Measurements from ENCODE around the gene XYLT2. TPM values are rescaled to one million over a fixed set of nuclear protein-coding genes. Genes with fewer than 3 reads are reported as not detected.

Gene XYLT2
- total and polyA plus RNA-seq, 2 of the 13 experiments (the other 11 are each of a cell fraction or from before 2014, with no cell fraction given), result 17.0 to 22.1 TPM

- ChIA-PET POLR2A (no interaction called here), CTCF (ENCODE audit: low intra/inter-chr PET ratio, low total read pairs) (no interaction called here)
- ATAC-seq (no peak), DNase-seq (ENCODE audit: low spot score) (no peak), FAIRE-seq (no peak)
- Histone ChIP-seq H3K9me3 (ENCODE audit: low read length) (no peaks in the 10 kb centered on the region), H3K27ac (ENCODE audit: extremely low read length, insufficient read depth, low read length) (no peak overlapping the region), H3K4me2 (ENCODE audit: low read depth, low read length) (no peak overlapping the region), H3K4me1 (ENCODE audit: insufficient read depth, low read length) (peaks cover 26% of the 10 kb centered on the region), H3K36me3 (replicated peaks in 1 of 2; ENCODE audit: control insufficient read depth in 1 of 2, insufficient read depth in 2 of 2, low read length in 2 of 2) (no peaks in the 10 kb centered on the region), H3K9ac (ENCODE audit: insufficient read depth, low read depth, low read length) (no peak overlapping the region), H4K20me1 (ENCODE audit: insufficient read depth, low read length) (no peaks in the 10 kb centered on the region), H3K4me3 (replicated peaks in 1 of 3; ENCODE audit: insufficient read depth in 1 of 3, low read depth in 2 of 3, low read length in 3 of 3) (no peak overlapping the region), H3K79me2 (ENCODE audit: insufficient read depth, low read length) (no peaks in the 10 kb centered on the region), H2AFZ (ENCODE audit: low read length) (no peak overlapping the region), H3K27me3 (ENCODE audit: control insufficient read depth in 1 of 2, insufficient read depth in 2 of 2, low read length in 2 of 2) (peaks cover 0 to 29% of the 10 kb centered on the region in 2 experiments; a peak in 3 of 5 replicates)
- 52% methylated on average over 4 of the region's 4 CpGs for WGBS (ENCODE audit: low lambda C conversion rate)
- no TSS peak for BruUV-seq (replicated peaks)
- intact Hi-C loops (cut with micrococcal nuclease; ENCODE audit: unreplicated experiment), result no loop called here
- in situ Hi-C loops (cut with HindIII; ENCODE audit: extremely low pct_ligation_motif_present, low pct_unique_long_range_greater_than_20kb), result no loop called here
- 0 out of 2 replicates have a peak, but pooled peaks have one; percentile 12 for TF ChIP-seq POGK (CRISPR knock-in tag; conservative IDR thresholded peaks at IDR 0.05)
- TF ChIP-seq HHEX (CRISPR knock-in tag; IDR thresholded peaks at IDR 0.05), result 0 out of 2 replicates have a peak, but pooled peaks have one; percentile 25
- no peak for TF ChIP-seq ZNF556 (CRISPR knock-in tag; IDR thresholded peaks at IDR 0.05; ENCODE audit: borderline replicate concordance)
These were observed 34.4 kb upstream of the XYLT2 start for GRCh38 chr17:50311483-50311882.

- BruUV-seq (replicated peaks), result no TSS peak
- no peaks in the 10 kb centered on the region for H4K20me1 ChIP-seq (ENCODE audit: insufficient read depth, low read length)
- H3K79me2 ChIP-seq (ENCODE audit: insufficient read depth, low read length), result no peaks in the 10 kb centered on the region
- H3K4me1 ChIP-seq (ENCODE audit: insufficient read depth, low read length), result peaks cover 26% of the 10 kb centered on the region
- ChIA-PET CTCF (ENCODE audit: low intra/inter-chr PET ratio, low total read pairs) (no interaction called here), POLR2A (no interaction called here)
- no peak overlapping the region for H3K4me3 ChIP-seq (replicated peaks in 1 of 3; ENCODE audit: insufficient read depth in 1 of 3, low read depth in 2 of 3, low read length in 3 of 3)
- DNase-seq (ENCODE audit: low spot score) (no peak), ATAC-seq (no peak), FAIRE-seq (no peak)
- H2AFZ ChIP-seq (ENCODE audit: low read length), result no peak overlapping the region
- WGBS (ENCODE audit: low lambda C conversion rate), result 24% methylated on average over 5 of the region's 5 CpGs
- no peaks in the 10 kb centered on the region for H3K36me3 ChIP-seq (replicated peaks in 1 of 2; ENCODE audit: control insufficient read depth in 1 of 2, insufficient read depth in 2 of 2, low read length in 2 of 2)
- TF ChIP-seq ZNF263 (CRISPR knock-in tag; IDR thresholded peaks at IDR 0.05), result no peak
- TF ChIP-seq DMTF1 (CRISPR knock-in tag; IDR thresholded peaks at IDR 0.05), result no peak
- TF ChIP-seq HNF4G (IDR thresholded peaks at IDR 0.05; ENCODE audit: borderline replicate concordance, low read depth, low read length), result no peak
- no peak for TF ChIP-seq HNF4G (CRISPR knock-in tag; IDR thresholded peaks at IDR 0.05; ENCODE audit: borderline replicate concordance, low read depth)
- no peak for TF ChIP-seq NR2C2 (CRISPR knock-in tag; IDR thresholded peaks at IDR 0.05; ENCODE audit: borderline replicate concordance)
- TF ChIP-seq DNMT1 (CRISPR knock-in tag; IDR thresholded peaks at IDR 0.05), result no peak
- H3K27me3 ChIP-seq (ENCODE audit: control insufficient read depth in 1 of 2, insufficient read depth in 2 of 2, low read length in 2 of 2), result peaks cover 3 to 33% of the 10 kb centered on the region in 2 experiments; a peak in 3 of 5 replicates
- H3K4me2 ChIP-seq (ENCODE audit: low read depth, low read length), result no peak overlapping the region
- no peaks in the 10 kb centered on the region for H3K9me3 ChIP-seq (ENCODE audit: low read length)
- in situ Hi-C loops (cut with HindIII; ENCODE audit: extremely low pct_ligation_motif_present, low pct_unique_long_range_greater_than_20kb) (no loop called here), intact Hi-C loops (cut with micrococcal nuclease; ENCODE audit: unreplicated experiment) (no loop called here)
- no peak overlapping the region for H3K27ac ChIP-seq (ENCODE audit: extremely low read length, insufficient read depth, low read length)
- H3K9ac ChIP-seq (ENCODE audit: insufficient read depth, low read depth, low read length), result no peak overlapping the region
These were observed 33.6 kb upstream of the XYLT2 start for GRCh38 chr17:50312308-50312707.

All from HepG2 (cell line).